Effector CD8-positive, alpha-beta T cell (primary cell): ENCODE data around the gene ANO1.
"Not testable (repeated sequence)": the region's sequence is repeated elsewhere in the genome, so short reads cannot be mapped to it uniquely, and the experiment has no call there.

Experiments
- DNase-seq: peaks from one replicate; lab custom pipeline; 2025; lab: John Stamatoyannopoulos, UW

Gene ANO1

GRCh38 chr11:70210051-70210501 is 132.0 kb downstream of the ANO1 start:
- DNase-seq, result no peak

- no peak for DNase-seq
Measured at GRCh38 chr11:70210530-70210929, 132.4 kb downstream of the ANO1 start.

DNA sequence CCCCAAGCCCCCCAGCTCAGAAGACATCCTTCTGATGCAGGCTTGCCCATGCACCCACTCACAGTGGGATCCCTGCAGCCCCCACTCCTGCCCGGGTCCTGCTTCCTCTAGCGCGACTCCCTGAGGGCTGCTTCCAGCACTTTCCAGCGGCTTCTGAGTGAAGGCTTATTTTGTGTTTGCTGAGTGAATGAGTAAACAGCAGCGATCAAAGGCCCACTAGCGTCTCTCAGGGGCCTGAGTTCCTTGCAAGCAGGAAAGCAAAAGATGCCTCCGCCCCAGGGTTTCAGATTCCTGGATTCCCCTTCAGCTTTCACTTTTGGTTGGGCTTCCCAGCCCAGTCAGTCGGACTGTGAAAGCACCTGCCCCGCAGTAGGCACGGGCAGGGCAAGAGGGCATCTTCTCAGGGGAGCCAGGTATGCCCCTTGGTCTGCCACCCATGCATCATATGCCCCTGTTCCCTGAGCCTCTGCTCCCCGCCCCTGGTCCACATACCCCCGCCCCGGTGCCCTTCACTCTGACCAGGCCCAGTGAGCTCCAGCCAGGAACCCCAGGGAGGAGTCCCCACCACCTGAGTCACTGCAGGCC is 134.2 kb downstream of the ANO1 start:
- no peak for DNase-seq

DNA sequence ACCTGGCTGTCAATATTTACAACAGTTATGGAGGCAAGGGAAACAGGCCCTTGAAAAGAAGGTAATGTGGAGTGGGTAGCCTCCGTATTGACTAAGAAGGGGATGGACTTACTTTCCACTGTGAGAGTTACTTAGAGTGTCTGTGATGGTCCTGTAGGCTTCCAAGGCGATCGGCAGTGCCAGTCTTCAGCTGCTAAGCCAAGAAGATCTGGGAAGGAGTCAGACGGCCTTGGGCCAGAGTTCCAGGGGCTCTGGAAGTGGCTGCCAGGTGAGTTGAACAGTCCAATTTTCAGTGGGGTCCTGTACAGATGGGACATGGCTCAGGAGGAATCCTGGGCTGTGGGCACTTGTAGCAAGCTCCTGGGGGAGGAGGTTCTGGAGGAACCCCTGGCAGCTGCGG is 139.3 kb downstream of the ANO1 start:
- DNase-seq, result not testable (repeated sequence)

- not testable (repeated sequence) for DNase-seq
Measured at GRCh38 chr11:70218076-70218475, 140.0 kb downstream of the ANO1 start.

DNA sequence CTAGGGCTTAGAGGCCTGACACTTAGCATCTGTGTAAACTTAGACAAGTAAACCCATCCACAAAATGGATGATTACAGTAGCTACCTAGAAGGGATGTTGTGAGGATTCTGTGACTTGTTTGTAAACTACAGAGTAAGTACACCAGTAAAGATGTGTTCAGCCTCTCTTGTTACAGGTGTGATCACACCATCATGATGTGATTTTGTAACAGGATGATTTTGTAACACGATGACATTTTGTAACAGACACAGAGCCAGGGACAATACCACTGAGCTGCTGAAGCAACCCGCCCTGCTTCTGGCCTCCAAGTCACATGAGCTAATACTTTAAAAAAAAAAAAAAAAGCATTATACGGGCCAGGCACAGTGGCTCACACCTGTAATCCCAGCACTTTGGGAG is 142.0 kb downstream of the ANO1 start:
- no peak for DNase-seq

DNA sequence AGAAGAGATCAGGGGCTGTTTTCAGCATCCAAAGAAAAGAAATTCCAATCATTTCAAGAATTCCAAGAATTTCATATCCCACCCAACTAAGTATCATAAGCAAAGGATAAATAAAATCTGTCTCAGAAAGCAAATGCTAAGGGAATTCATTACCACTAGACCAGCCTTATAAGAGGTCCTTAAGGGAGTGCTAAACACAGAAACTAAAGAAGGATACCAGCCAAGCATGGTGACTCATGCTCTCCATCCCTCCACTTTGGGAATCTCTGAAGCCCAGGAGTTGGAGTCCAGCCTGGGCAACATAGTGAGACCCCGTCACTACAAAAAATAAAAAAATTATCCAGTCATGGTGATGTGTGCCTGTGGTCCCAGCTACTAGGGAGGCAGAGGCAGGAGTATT is 142.8 kb downstream of the ANO1 start:
- DNase-seq, result no peak

DNA sequence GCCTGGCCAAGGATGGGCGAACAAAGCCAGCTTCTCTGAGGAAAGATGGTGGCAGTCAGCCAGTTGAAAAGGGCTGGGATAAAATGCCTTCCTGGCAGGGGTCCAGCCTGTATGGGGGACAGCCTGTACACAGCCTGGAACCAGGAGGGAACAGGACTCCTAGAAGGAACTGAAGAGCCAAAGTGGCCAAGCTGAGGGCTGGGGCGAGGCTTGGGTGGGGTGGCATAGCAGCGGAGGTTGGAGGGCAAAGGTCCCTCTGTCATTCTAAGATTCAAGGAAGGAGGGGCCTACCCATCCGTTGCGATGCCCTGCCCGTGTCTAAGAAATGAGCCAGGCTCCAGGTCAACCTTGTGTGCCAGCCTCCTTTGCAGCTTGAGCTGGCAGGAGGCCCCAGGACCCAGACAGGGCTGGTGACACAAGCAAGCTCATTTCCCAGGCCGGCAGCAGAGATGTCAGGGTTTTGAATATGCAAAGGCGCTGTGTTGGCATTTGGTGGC is 147.6 kb downstream of the ANO1 start:
- DNase-seq, result no peak

GRCh38 chr11:70226183-70226582 is 148.1 kb downstream of the ANO1 start:
- no peak for DNase-seq

DNA sequence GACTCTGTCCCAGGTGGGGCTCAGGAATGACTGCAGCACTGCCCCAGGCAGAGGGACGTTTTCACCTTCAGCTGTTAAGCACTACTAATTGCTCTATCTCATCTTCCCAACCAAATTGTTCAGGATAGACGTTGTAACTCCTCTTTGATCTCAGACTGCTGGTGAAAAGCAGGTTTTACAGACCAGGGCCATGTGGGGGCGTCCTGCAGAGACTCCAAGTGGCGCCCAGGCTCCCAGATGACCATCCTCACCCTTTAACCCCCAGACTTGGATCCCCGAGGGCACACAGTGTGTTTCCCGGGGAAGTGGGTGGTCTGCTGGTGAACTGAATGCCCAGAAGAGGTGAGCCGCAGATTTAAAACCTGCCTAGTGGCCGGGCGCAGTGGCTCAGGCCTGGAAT is 148.8 kb downstream of the ANO1 start:
- DNase-seq, result no peak

GRCh38 chr11:70229737-70230136 is 151.6 kb downstream of the ANO1 start:
- DNase-seq, result no peak

DNA sequence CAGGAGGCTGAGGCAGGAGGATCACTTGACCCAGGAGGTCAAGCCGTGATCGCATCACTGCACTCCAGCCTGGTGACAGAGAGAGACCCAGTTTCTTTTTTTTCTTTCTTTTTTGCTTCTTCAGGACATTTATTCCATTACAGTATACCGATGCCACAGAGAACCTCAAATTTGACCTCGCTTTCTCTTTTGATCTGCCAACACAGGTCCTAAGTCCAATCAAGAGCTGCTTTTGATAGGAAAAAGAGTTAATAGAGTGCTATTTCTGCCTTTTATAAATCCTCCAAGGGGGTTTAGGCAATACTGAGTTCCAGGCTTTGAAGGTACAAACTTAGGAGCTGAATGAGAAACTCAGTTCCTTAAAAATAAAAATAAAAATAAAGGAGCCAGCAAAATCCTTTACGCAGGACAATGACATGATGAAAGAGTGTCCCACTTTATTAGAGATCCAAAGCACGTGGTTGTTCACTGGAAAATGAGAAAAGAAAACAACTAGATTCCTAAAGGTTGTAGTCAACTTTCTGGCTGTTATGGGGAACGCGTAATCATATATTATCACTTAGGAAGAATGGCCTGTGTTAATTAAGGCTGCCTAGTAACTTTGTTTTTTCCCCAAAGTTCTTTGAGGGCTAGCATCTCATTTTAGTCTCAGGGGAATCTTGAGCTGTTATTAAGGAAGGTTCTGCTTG is 152.2 kb downstream of the ANO1 start:
- DNase-seq, result no peak

- no peak for DNase-seq
Measured at GRCh38 chr11:70230840-70231710, 153.0 kb downstream of the ANO1 start.

- no peak for DNase-seq
Measured at GRCh38 chr11:70233034-70233433, 154.9 kb downstream of the ANO1 start.

- no peak for DNase-seq
Measured at GRCh38 chr11:70233511-70233934, 155.4 kb downstream of the ANO1 start.

DNA sequence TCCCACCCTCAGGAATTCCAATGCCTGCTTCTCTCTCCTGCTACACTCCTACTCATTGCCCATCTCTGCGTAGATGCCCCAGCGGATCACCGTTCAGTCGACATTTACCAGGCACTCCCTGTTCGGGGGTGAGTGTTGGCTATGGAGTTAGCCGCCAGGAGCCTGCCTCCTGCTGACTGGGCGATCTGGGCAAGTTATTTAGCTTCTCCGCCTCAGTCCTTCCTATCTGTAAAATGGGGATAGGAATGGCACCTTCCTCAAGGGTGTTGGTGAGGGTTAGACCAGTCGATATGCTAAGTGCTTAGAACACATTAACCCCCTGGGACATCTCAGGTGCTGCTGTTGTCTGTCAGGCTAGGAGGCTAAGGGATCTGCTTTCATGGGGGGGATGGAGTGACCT is 155.8 kb downstream of the ANO1 start:
- no peak for DNase-seq
